Astrocyte (in vitro differentiated cells and primary cell): Measurements from ENCODE around the gene PACRG. TPM values are rescaled to one million over a fixed set of nuclear protein-coding genes. Genes with fewer than 3 reads are reported as not detected.

Experiments used
- DNase-seq: peaks from one replicate; pipeline ENCODE4 v3.0.0-alpha.2; 2010; ENCODE audit warnings: low read depth
- FAIRE-seq: peaks from 2 replicates; lab custom pipeline; 2011; peaks lifted over from hg19 to GRCh38; lab: Jason Lieb, UNC
- H2AFZ ChIP-seq: 2 replicates; pipeline ENCODE4 v1.6.0; 2012; ENCODE audit warnings: low read depth, low read length, inconsistent platforms
- H3K27ac ChIP-seq: 2 replicates; pipeline ENCODE4 v1.5.1; 2011; ENCODE audit warnings: low read depth, low read length, inconsistent platforms
- H3K27me3 ChIP-seq: 2 replicates; pipeline ENCODE4 v1.6.0; 2011; ENCODE audit warnings: low read length, inconsistent platforms; ENCODE audit not compliant: insufficient read depth
- H3K36me3 ChIP-seq: 2 replicates; pipeline ENCODE4 v1.5.1; 2011; ENCODE audit warnings: low read length, inconsistent platforms; ENCODE audit not compliant: insufficient read depth
- H3K4me1 ChIP-seq: 2 replicates; pipeline ENCODE4 v1.5.1; 2011; ENCODE audit warnings: low read length, inconsistent platforms; ENCODE audit not compliant: insufficient read depth
- H3K4me2 ChIP-seq: 2 replicates; pipeline ENCODE4 v1.6.0; 2012; ENCODE audit warnings: low read length, inconsistent platforms
- H3K4me3 ChIP-seq: 2 replicates; pipeline ENCODE4 v1.5.1; 2011; ENCODE audit warnings: low read depth, mild to moderate bottlenecking, low read length, inconsistent platforms; ENCODE audit not compliant: insufficient read depth
- H3K79me2 ChIP-seq: 2 replicates; pipeline ENCODE4 v1.6.0; 2012; ENCODE audit warnings: mild to moderate bottlenecking, low read length, inconsistent platforms; ENCODE audit not compliant: insufficient read depth
- H3K9ac ChIP-seq: 2 replicates; pipeline ENCODE4 v1.6.0; 2012; ENCODE audit warnings: mild to moderate bottlenecking, low read length, inconsistent platforms
- H3K9me3 ChIP-seq: 2 replicates; pipeline ENCODE4 v1.5.1; 2012; ENCODE audit warnings: low read depth, mild to moderate bottlenecking, low read length, inconsistent platforms; ENCODE audit not compliant: insufficient read depth
- H4K20me1 ChIP-seq: 2 replicates; pipeline ENCODE4 v1.6.0; 2012; ENCODE audit warnings: low read length, inconsistent platforms; ENCODE audit not compliant: insufficient read depth
- H3K27ac Mint-ChIP-seq: one replicate; pipeline ENCODE4 v1.8.0; 2021; ENCODE audit warnings: mild to moderate bottlenecking, mixed read lengths; ENCODE audit not compliant: unreplicated experiment
- H3K27me3 Mint-ChIP-seq: one replicate; pipeline ENCODE4 v1.8.0; 2021; ENCODE audit warnings: low read depth, mixed read lengths; ENCODE audit not compliant: unreplicated experiment
- H3K36me3 Mint-ChIP-seq: one replicate; pipeline ENCODE4 v1.8.0; 2021; ENCODE audit warnings: low read depth, mixed read lengths; ENCODE audit not compliant: unreplicated experiment
- H3K4me1 Mint-ChIP-seq: one replicate; pipeline ENCODE4 v1.8.0; 2021; ENCODE audit warnings: low read depth, mixed read lengths; ENCODE audit not compliant: unreplicated experiment
- H3K4me3 Mint-ChIP-seq: one replicate; pipeline ENCODE4 v1.8.0; 2021; ENCODE audit warnings: mild to moderate bottlenecking, moderate library complexity, mixed read lengths; ENCODE audit not compliant: unreplicated experiment
- H3K9me3 Mint-ChIP-seq: one replicate; pipeline ENCODE4 v1.8.0; 2021; ENCODE audit warnings: mild to moderate bottlenecking, mixed read lengths; ENCODE audit not compliant: unreplicated experiment
- CTCF ChIP-seq: IDR thresholded peaks from 2 replicates; pipeline ENCODE4 v1.5.1; 2011; ENCODE audit warnings: low read depth, mild to moderate bottlenecking, inconsistent platforms, low read length, moderate library complexity; ENCODE audit not compliant: insufficient read depth
- EZH2 ChIP-seq: IDR thresholded peaks from 2 replicates; pipeline ENCODE4 v1.6.1; 2012; ENCODE audit warnings: mild to moderate bottlenecking, low read length, inconsistent platforms; ENCODE audit not compliant: insufficient read depth
- total RNA-seq: library from RNA; stranded (reverse); gene quantifications from 2 replicates; pipeline ENCODE4 v1.2.1, GENCODE V29; 2021

The PACRG gene
- total RNA-seq, 1 donor from 2014 or later: not detected

- H4K20me1 ChIP-seq: no peaks in the 10 kb centered on the region
- TF ChIP-seq EZH2: no peak
- no peak for TF ChIP-seq CTCF
- Mint-ChIP-seq H3K36me3 (peaks cover 1% of the 10 kb centered on the region), H3K27me3 (peaks cover 20% of the 10 kb centered on the region), H3K4me3 (no peak overlapping the region), H3K4me1 (peaks cover 12% of the 10 kb centered on the region), H3K9me3 (peaks cover 8% of the 10 kb centered on the region), H3K27ac (peak overlapping the region; percentile 63)
- peak overlapping the region; percentile 48 for H3K9ac ChIP-seq
- H3K27me3 ChIP-seq: no peaks in the 10 kb centered on the region
- H3K9me3 ChIP-seq: no peaks in the 10 kb centered on the region
- no peaks in the 10 kb centered on the region for H3K36me3 ChIP-seq
- peaks cover 12% of the 10 kb centered on the region for H3K4me1 ChIP-seq
- H2AFZ ChIP-seq: peak overlapping the region; percentile 72
- FAIRE-seq (no peak), DNase-seq (peak; percentile 56)
- H3K4me3 ChIP-seq: no peak overlapping the region
- no peaks in the 10 kb centered on the region for H3K79me2 ChIP-seq
- H3K27ac ChIP-seq: peak overlapping the region; percentile 53
- peak overlapping the region; percentile 78 for H3K4me2 ChIP-seq
These were observed 597.1 kb downstream of the PACRG start for GRCh38 chr6:163324688-163325389.

GRCh38 chr6:163325390-163325784, 597.6 kb downstream of the PACRG start:
- Histone ChIP-seq H3K27ac (peak overlapping the region; percentile 53), H3K9me3 (no peaks in the 10 kb centered on the region), H3K4me2 (peak overlapping the region; percentile 78), H3K27me3 (no peaks in the 10 kb centered on the region), H3K4me1 (peaks cover 17% of the 10 kb centered on the region), H3K79me2 (no peaks in the 10 kb centered on the region), H3K9ac (peak overlapping the region; percentile 48), H3K4me3 (no peak overlapping the region), H3K36me3 (no peaks in the 10 kb centered on the region), H2AFZ (peak overlapping the region; percentile 72), H4K20me1 (no peaks in the 10 kb centered on the region)
- Mint-ChIP-seq H3K27me3 (peaks cover 16% of the 10 kb centered on the region), H3K4me3 (no peak overlapping the region), H3K4me1 (peaks cover 15% of the 10 kb centered on the region), H3K9me3 (peaks cover 9% of the 10 kb centered on the region), H3K27ac (peak overlapping the region; percentile 63), H3K36me3 (peaks cover 1% of the 10 kb centered on the region)
- FAIRE-seq (no peak), DNase-seq (no peak)
- TF ChIP-seq EZH2 (no peak), CTCF (no peak)
